22Rv1 (cell line): ENCODE measurements around the gene WASL.
"Not testable (repeated sequence)": the region's sequence is repeated elsewhere in the genome, so short reads cannot be mapped to it uniquely, and the experiment has no call there.

Source experiments
- H3K27ac ChIP-seq: fragments of 450-650 bp; 2 replicates; pipeline ENCODE4 v1.5.1; 2017
- ZFX ChIP-seq: fragments of 450-650 bp; IDR thresholded peaks from 2 replicates; pipeline ENCODE4 v1.6.1; 2017; ENCODE audit warnings: antibody characterized with exemption, borderline replicate concordance
- TF ChIP-seq, protein P1 (sequence below): fragments of 450-650 bp; IDR thresholded peaks from 2 replicates; pipeline ENCODE4 v1.5.1; 2017; ENCODE audit warnings: mild to moderate bottlenecking

WASL gene

DNA sequence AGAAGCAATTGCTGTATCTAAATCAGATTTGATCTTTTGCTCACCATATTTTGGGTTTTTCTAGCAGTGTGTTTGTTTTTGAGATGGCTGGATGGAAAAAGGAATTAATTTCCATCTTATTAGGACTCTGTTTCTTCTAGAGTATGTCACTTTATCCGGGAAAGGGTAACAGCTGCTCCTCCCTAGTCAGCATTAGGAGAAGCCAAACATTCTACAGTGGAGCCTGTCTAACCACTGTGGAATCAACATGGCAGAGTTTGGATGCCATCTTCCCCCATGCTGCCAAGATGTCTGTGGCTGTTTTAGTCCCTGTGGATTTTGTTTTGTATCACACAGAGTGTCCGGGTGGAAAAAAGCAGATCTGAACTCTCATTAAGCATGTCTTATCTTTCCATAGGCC is 109.2 kb downstream of the WASL start:
- H3K27ac ChIP-seq, result no peak overlapping the region
- TF ChIP-seq ZFX, result no peak
- TF ChIP-seq, protein P1, sequence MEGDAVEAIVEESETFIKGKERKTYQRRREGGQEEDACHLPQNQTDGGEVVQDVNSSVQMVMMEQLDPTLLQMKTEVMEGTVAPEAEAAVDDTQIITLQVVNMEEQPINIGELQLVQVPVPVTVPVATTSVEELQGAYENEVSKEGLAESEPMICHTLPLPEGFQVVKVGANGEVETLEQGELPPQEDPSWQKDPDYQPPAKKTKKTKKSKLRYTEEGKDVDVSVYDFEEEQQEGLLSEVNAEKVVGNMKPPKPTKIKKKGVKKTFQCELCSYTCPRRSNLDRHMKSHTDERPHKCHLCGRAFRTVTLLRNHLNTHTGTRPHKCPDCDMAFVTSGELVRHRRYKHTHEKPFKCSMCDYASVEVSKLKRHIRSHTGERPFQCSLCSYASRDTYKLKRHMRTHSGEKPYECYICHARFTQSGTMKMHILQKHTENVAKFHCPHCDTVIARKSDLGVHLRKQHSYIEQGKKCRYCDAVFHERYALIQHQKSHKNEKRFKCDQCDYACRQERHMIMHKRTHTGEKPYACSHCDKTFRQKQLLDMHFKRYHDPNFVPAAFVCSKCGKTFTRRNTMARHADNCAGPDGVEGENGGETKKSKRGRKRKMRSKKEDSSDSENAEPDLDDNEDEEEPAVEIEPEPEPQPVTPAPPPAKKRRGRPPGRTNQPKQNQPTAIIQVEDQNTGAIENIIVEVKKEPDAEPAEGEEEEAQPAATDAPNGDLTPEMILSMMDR, result no peak

DNA sequence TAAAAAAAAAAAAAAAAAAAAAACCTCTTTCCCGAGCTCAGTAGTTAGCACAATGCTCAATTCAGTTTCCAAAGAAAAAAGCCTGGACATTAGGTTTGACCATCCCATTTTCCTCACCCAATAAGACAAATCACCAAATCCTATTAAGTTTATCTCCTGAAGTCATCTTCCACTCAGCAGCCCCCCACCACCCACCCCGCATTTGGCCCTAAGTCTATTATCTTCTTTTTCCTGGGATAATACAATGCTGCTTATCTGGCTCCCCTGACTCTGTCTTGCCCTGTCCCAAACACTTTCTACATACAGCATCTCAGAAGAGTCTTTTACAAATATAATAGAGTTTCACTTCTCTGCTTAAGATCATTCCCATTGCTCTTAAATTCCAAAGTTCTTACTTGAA is 110.9 kb downstream of the WASL start:
- TF ChIP-seq ZFX, result no peak
- TF ChIP-seq, protein P1, result no peak
- H3K27ac ChIP-seq, result no peak overlapping the region

DNA sequence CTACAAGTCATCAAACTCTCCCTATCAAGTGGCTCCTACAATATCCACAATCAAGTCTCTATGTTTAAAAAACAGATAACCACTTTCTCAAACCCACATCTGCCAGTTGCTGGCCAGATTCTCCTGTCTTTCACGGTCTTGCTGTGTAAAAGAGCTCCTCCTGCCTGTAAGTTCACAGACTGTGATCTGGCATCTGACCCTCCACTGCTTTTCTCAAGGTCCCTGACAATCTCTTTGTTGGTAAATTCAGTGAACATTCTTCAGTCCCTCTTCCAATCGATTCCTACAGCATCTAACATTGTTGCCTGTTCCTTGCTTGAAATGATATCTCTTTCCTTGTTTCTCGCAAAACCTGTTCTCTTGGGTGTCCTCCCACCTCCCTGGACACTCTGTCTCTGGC is 111.6 kb downstream of the WASL start:
- no peak for TF ChIP-seq ZFX
- TF ChIP-seq, protein P1, result peak; percentile 19; the same call in 1 of the 2 replicates
- no peak overlapping the region for H3K27ac ChIP-seq

DNA sequence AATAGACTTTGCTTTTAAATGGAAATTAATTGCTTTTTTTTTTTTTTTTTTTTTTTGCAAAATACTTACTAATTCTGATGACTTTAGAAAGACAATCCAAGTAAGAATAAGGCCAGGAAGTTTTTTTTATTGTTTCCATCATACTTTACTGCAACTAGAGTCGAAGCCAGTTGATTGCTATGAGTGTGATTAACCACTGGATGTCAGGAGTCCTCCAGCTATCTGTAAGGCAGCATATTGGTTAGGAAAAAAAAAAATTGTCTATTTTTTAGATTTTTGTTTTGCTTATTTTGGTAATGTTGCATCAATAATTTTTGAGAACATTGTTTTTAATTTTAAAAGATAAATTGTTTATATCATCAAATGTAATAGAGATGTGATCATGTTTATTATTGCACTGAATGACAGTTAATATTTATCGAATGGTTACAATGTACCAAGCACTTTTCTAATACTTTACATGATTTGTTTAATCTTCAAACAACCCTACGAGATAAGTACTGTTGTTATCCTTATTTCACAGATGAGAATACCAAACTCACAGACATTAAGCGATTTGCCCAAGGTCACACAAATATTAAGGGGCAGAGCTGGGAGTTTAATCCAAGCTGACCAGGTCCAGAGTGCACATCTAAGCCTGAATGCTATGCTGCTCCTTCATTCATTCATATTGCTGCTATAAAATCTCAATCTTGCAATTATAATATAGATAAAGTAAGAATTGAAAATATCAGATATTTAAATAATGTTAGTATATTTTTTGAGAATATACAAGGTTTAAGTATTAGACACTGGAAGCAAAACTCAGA is 113.0 kb downstream of the WASL start:
- H3K27ac ChIP-seq, result no peak overlapping the region
- no peak for TF ChIP-seq ZFX
- TF ChIP-seq, protein P1, result peak; percentile 80

DNA sequence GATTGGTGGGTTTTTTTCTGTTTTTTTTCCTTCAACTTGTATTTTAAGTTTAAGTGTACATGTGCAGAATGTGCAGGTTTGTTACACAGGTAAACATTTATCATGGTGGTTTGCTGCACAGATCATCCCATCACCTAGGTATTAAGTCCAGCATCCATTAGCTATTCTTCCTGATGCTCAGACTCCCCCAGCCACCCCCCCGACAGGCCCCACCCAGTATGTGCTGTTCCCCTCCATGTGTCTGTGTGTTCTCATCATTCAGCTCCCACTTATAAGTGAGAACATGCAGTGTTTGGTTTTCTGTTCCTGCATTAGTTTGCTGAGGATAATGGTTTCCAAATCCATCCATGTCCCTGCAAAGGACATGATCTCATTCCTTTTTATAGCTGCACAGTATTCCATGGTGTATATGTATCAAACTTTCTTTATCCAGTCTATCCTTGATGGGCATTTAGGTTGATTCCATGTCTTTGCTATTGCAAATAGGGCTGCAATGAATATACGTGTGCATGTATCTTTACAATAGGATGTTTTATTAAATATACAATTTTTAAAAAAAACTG is 114.7 kb downstream of the WASL start:
- H3K27ac ChIP-seq, result not testable (repeated sequence)

DNA sequence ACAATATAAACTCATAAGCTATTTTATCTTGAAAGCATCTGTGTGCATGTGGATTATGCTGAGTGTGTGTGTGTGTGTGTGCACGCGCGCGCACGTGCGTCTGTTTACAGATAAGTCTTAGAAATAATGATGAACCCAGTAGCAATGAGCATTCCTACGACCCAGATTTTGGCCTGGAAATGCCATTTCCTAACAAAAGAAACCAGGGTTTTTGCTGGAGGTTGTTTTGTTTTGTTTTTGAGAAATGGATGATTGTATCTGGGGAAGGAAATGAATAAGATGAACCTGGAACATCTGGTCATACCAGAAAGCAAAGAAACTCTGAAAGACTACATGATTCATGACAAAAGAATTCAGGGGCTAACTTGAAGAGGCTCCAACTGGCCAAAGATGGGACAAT is 115.2 kb downstream of the WASL start:
- no peak overlapping the region for H3K27ac ChIP-seq
- no peak for TF ChIP-seq ZFX
- TF ChIP-seq, protein P1, result no peak

DNA sequence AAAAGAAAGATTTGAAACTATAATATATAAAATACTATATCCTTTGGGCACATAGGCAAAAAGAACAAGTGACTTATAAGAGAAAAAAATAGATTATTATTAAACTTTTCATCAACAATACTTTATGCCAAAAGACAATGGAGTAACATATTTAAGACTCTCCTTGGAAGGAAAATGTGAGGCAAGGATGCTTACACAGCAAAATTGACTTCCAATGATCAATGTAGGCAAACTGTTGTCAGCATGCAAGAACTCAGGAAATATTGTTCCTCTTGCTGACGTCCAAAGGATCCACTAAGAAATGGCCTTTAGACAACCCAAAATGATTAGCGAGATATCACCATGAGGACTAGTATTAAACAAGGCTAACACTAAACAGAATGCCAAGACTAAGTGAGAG is 116.0 kb downstream of the WASL start:
- no peak overlapping the region for H3K27ac ChIP-seq
- TF ChIP-seq, protein P1, result no peak
- TF ChIP-seq ZFX, result no peak
